Thymus (tissue), 11 donors: ENCODE measurements around the gene VEZT. TPM values are rescaled to one million over a fixed set of nuclear protein-coding genes. Genes with fewer than 3 reads are reported as not detected.
A peak's percentile ranks its signal among the peaks of the same experiment; 100 is the strongest.

Source experiments
- DNase-seq, 9 donors: peaks; one replicate each; pipeline ENCODE4 v3.0.0-alpha.2; 2013; ENCODE audit warnings: low spot score in 9 of 9, low read depth in 6 of 9, missing footprints in 1 of 9
- H3K27ac ChIP-seq, 2 donors: one replicate each; pipeline ENCODE4 v1.5.1; 2013; ENCODE audit warnings: control low read depth in 1 of 2, low read depth in 1 of 2, low read length in 1 of 2, mild to moderate bottlenecking in 1 of 2, moderate library complexity in 1 of 2
- H3K27me3 ChIP-seq, 2 donors: one replicate each; pipeline ENCODE4 v1.5.1; 2013; ENCODE audit warnings: low read length in 1 of 2; ENCODE audit not compliant: control insufficient read depth in 2 of 2, insufficient read depth in 1 of 2
- H3K36me3 ChIP-seq, 2 donors: one replicate each; pipeline ENCODE4 v1.5.1; 2013; ENCODE audit warnings: low read length in 1 of 2, mild to moderate bottlenecking in 1 of 2, moderate library complexity in 1 of 2; ENCODE audit not compliant: control insufficient read depth in 2 of 2, insufficient read depth in 2 of 2
- H3K4me1 ChIP-seq, 2 donors: one replicate each; pipeline ENCODE4 v1.5.1; 2013; ENCODE audit warnings: low read length in 2 of 2; ENCODE audit not compliant: control insufficient read depth in 2 of 2, insufficient read depth in 2 of 2
- H3K4me3 ChIP-seq, 2 donors: one replicate each; pipeline ENCODE4 v1.5.1; 2013; ENCODE audit warnings: low read length in 2 of 2, control low read depth in 1 of 2, mild to moderate bottlenecking in 1 of 2
- H3K9me3 ChIP-seq, 2 donors: one replicate each; pipeline ENCODE4 v1.5.1; 2013; ENCODE audit warnings: low read length in 1 of 2, mild to moderate bottlenecking in 1 of 2; ENCODE audit not compliant: control insufficient read depth in 2 of 2, insufficient read depth in 1 of 2
- WGBS: extraction: QIAGEN DNeasy Blood & Tissue Kit; methylation state at CpG from one replicate; pipeline ENCODE4 v1.1.7; 2013; 5-methylcytosine and 5-hydroxymethylcytosine counted together
- polyA plus RNA-seq: library from polyadenylated mRNA; stranded (reverse); fragments of 200-250 nt; gene quantifications from one replicate; pipeline ENCODE4 v1.2.3, GENCODE V29; 2013
- total RNA-seq: library from RNA; stranded (reverse); fragments of 120-200 nt; gene quantifications from one replicate; pipeline ENCODE4 v1.2.4, GENCODE V29; 2013
- donor health status: healthy.

Gene VEZT
- total and polyA plus RNA-seq, 2 donors: 51.4 to 54.4 TPM

DNA sequence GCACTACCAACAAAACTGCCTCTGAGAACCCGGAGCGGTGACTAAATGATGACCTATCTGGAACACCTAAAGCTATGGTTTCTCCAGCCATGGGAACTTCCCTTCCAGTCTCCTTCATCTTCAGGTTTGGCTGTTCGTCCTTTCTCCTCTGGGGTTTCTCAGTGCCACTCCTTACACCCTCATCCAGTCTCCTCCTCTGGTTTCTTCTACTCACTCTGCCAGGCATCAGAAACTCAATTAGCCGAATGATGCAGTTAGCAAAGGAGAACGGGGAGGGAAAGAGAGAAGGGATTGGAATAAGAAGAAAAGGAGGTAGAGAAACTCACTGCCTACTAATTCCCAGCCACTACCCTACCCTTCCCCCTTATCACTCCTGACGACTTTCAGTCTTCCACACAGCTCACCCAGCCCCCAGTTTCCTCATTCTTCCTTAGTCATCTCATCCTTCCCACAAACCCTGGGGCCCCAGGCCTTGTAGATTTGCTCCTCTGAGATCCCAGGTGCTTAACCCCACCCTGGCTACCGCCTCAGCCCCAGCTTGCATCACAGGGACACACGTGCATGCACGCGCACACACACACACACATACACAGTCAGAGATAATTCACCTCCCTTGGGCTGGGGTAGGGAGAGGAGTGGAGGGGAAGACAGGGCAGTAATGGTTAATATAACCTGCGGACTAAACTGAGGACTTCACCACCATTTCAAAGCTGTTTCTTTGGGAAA, 13.3 kb upstream of the VEZT start:
- no peaks in the 10 kb centered on the region for H3K36me3 ChIP-seq
- H3K9me3 ChIP-seq: no peaks in the 10 kb centered on the region
- H3K27ac ChIP-seq: peak overlapping the region; percentile 34 to 70
- WGBS: 49% methylated on average over 11 of the region's 11 CpGs
- no peaks in the 10 kb centered on the region for H3K27me3 ChIP-seq
- DNase-seq: peak in 3 of 9 donors; percentile 36 to 70 (median 61)
- H3K4me3 ChIP-seq: no peak overlapping the region
- peaks cover 0 to 28% of the 10 kb centered on the region in 2 donors for H3K4me1 ChIP-seq

DNA sequence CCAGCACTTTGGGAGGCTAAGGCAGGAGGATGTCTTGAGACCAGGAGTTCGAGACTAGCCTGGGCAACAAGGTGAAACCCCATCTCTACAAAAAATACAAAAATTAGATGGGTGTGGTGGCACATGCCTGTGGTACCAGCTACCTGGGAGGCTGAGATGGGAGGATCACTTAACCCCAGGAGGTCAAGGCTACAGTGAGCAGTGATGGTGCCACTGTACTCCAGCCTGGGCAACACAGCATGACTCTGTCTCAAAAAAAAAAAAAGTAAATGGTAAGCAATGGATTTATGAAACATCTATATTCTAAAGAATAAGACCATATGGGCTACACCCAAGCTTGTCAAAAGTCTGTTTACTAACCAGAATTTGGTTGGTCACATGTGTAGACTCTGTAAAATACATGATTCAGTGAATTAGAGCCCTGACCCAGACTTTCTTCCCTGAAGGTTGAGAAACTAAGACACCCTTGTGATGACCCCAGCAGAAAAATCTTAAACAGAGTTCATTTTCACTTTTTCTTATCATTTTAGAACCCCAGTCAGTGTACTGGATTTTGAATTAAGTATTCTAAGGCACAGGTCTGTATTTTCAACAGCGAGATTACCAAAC, 12.5 kb upstream of the VEZT start:
- H3K9me3 ChIP-seq: no peaks in the 10 kb centered on the region
- no peak overlapping the region for H3K4me3 ChIP-seq
- H3K27me3 ChIP-seq: no peaks in the 10 kb centered on the region
- no peaks in the 10 kb centered on the region for H3K36me3 ChIP-seq
- 96% methylated on average over 2 of the region's 2 CpGs for WGBS
- peaks cover 0 to 28% of the 10 kb centered on the region in 2 donors for H3K4me1 ChIP-seq
- peak overlapping the region; percentile 36 to 44 for H3K27ac ChIP-seq
- no peak for DNase-seq

DNA sequence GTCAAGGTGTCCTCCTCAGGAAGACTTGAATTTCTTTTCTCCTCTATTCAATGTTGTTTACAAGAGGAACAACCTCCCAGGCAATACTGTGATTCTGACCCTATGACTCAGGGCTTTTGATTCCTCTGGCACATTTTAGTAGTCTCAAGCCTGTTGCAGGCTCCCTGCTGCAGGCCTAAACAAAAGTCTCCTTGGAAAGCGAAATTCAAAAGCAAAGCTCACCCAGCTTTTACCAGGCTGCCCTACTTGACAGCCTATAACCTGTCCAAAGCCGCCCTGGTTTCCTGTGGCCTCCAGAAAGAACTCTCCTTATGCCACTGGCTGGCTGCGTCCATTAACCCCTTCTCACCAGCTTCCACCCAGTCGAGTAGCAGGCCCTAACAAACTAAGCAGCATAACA, 11.9 kb upstream of the VEZT start:
- 43% methylated on average over 4 of the region's 4 CpGs for WGBS
- H3K27ac ChIP-seq: peak overlapping the region; percentile 36 to 44
- H3K4me3 ChIP-seq: no peak overlapping the region
- no peaks in the 10 kb centered on the region for H3K36me3 ChIP-seq
- H3K4me1 ChIP-seq: peaks cover 0 to 28% of the 10 kb centered on the region in 2 donors
- peak in 1 of 9 donors; percentile 16 for DNase-seq
- H3K27me3 ChIP-seq: no peaks in the 10 kb centered on the region
- H3K9me3 ChIP-seq: no peaks in the 10 kb centered on the region

DNA sequence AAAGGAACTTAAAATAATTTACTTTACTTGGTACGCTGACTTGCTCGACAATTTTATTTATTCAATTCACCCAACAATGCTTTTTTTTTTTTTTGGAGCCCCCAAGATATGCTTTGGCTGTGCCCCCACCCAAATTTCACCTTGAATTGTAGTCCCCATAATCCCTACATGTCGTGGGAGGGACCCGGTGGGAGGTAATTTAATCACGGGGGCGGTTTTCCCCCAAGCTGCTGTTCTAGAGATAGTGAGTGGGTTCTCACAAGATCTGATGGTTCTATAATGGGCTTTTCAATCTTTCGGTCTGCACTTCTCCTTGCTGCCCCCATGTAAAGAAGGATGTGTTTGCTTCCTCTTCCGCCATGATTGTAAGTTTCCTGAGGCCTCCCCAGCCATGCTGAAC, 10.7 kb upstream of the VEZT start:
- H3K36me3 ChIP-seq: no peaks in the 10 kb centered on the region
- no peak for DNase-seq
- 97% methylated on average over 8 of the region's 8 CpGs for WGBS
- H3K9me3 ChIP-seq: no peaks in the 10 kb centered on the region
- H3K27ac ChIP-seq: no peak overlapping the region
- H3K27me3 ChIP-seq: no peaks in the 10 kb centered on the region
- no peak overlapping the region for H3K4me3 ChIP-seq
- peaks cover 0 to 23% of the 10 kb centered on the region in 2 donors for H3K4me1 ChIP-seq

DNA sequence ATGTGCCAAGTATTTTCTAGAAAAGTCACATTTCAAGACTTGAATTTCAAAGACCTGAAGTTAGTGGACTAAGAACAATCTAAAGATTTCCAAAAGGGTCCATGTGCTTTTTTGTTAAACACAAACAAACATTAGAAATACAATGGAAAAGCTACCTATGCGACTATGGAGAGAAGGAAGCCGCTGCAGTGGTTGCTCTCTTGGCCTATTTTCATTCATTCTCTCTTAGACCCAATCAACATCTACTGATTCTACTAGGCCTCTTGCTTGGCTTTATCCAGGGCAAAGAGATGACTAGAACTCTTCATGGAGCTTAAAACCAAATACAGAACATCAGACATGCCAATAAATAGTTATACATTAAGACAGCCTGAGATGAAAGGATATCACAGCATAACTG, 10.2 kb upstream of the VEZT start:
- Histone ChIP-seq H3K27ac (no peak overlapping the region), H3K4me3 (no peak overlapping the region), H3K36me3 (no peaks in the 10 kb centered on the region), H3K27me3 (no peaks in the 10 kb centered on the region), H3K4me1 (peaks cover 0 to 22% of the 10 kb centered on the region in 2 donors), H3K9me3 (no peaks in the 10 kb centered on the region)
- 98% methylated on average over 2 of the region's 2 CpGs for WGBS
- no peak for DNase-seq

DNA sequence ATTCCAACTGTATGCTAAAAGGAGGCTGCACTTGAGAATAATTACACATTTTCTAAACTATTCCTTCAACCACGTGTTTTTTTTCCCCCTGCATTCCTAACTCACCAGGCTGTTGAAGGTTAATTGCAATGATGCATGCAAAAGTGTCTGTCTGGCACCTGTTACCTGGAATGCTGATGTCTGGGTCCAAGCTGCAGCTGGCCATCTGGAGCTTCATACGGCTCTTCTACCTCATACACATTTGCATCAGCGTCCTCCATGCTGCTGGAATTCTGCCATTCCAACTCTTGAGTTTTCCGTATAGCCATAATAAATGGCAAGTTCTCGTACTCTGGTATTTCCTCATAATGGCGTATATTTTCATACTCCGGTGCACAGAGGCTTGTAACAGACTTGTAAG, 8.9 kb upstream of the VEZT start:
- Histone ChIP-seq H3K27ac (no peak overlapping the region), H3K4me1 (peaks cover 0 to 18% of the 10 kb centered on the region in 2 donors), H3K4me3 (no peak overlapping the region), H3K27me3 (no peaks in the 10 kb centered on the region), H3K36me3 (no peaks in the 10 kb centered on the region), H3K9me3 (no peaks in the 10 kb centered on the region)
- DNase-seq: no peak
- WGBS: 97% methylated on average over 7 of the region's 7 CpGs

DNA sequence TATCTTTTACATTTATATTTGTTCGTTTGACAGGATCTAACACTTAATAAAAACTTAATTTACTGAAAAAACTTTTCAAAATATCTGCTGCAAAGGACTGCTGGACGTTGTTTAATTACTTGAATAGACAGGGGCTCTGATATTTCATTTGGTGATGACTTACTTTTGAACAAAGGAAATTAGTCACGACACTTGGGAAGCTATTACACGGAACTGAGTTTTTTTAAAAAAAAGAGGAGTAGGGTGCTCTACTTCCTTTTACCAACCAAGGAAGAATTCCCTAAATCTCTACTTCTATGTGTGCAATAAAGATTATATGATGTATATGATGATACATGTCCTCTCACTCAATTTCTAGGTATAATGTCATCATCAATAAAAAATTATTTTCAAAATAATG, 5.0 kb upstream of the VEZT start:
- WGBS: 92% methylated on average over 4 of the region's 4 CpGs

DNA sequence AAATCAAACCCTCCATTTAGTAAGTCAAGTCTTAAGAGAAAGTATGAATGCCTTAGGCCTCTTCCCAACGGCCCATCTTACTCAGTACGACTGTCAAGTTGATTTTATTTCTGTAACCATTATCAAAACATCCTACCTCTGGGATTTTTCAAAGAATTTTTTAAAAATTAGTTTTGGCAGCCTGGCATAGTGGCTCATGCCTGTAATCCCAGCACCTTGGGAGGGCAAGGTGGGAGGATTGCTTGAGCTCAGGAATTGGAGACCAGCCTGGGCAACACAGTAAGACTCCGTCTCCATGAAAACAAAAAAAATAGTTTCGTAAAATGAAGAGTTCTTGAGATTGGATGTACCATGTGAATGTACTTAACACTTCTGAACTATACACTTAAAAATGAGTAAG, 4.5 kb upstream of the VEZT start:
- H3K9me3 ChIP-seq: no peaks in the 10 kb centered on the region
- no peaks in the 10 kb centered on the region for H3K27me3 ChIP-seq
- H3K4me1 ChIP-seq: no peaks in the 10 kb centered on the region
- H3K4me3 ChIP-seq: no peak overlapping the region
- no peak overlapping the region for H3K27ac ChIP-seq
- no peaks in the 10 kb centered on the region for H3K36me3 ChIP-seq
- no peak for DNase-seq
- 96% methylated on average over 4 of the region's 4 CpGs for WGBS

More for the DNA sequence above, 5.0 kb upstream of the VEZT start:
- H3K4me1 ChIP-seq: no peaks in the 10 kb centered on the region
- H3K9me3 ChIP-seq: no peaks in the 10 kb centered on the region
- no peak overlapping the region for H3K27ac ChIP-seq
- no peak for DNase-seq
- H3K27me3 ChIP-seq: no peaks in the 10 kb centered on the region
- H3K36me3 ChIP-seq: no peaks in the 10 kb centered on the region
- no peak overlapping the region for H3K4me3 ChIP-seq

DNA sequence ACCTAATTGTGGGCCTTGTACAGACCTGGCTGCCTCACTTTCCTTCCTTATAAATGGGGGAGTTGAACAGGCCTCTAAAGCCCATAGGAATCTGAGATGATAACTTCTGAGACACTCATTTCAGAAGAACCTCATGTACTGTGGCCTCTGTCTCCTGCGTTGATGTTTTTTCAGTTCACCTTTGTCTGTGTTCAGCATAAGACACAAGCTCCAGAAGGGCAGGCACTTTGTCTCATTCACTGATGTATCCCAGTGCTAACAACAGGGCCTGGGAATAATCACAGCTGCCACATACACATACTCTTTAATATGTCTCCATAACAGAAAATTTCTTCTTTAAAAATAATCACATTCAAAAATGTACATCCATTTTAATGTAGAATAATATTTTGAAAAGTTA, 3.7 kb upstream of the VEZT start:
- no peaks in the 10 kb centered on the region for H3K27me3 ChIP-seq
- no peaks in the 10 kb centered on the region for H3K9me3 ChIP-seq
- WGBS: 98% methylated on average over 1 of the region's 1 CpG
- no peak overlapping the region for H3K4me3 ChIP-seq
- H3K36me3 ChIP-seq: no peaks in the 10 kb centered on the region
- H3K27ac ChIP-seq: peak overlapping the region in 1 of 2 donors; percentile 5
- H3K4me1 ChIP-seq: peaks cover 2 to 4% of the 10 kb centered on the region in 2 donors
- no peak for DNase-seq
